AG04449 (cell line): Measurements from ENCODE around the gene ZNF653.

Source experiments
- CTCF ChIA-PET: fragments of 350-600 bp; formaldehyde crosslinking; extraction: SDS; loops from one replicate; lab custom pipeline; 2021; ENCODE audit warnings: antibody characterized with exemption; lab: Yijun Ruan, JAX
- POLR2A ChIA-PET: fragments of 400-600, 350-600 bp; formaldehyde crosslinking; extraction: SDS; loops from one replicate; lab custom pipeline; 2020; ENCODE audit warnings: antibody characterized with exemption, inconsistent platforms; lab: Yijun Ruan, JAX
- DNase-seq: peaks from one replicate; pipeline ENCODE4 v3.0.0-alpha.2; 2010; ENCODE audit warnings: low read depth, low spot score
- H3K4me3 ChIP-seq: 2 replicates; pipeline ENCODE4 v1.5.1; 2011; ENCODE audit warnings: low read depth, mild to moderate bottlenecking, control low read depth, low read length
- CTCF ChIP-seq: IDR thresholded peaks from one replicate; pipeline ENCODE4 v1.5.1; 2011; ENCODE audit warnings: mild to moderate bottlenecking, moderate library complexity, low read length, control low read depth, inconsistent platforms; ENCODE audit not compliant: insufficient read depth; ENCODE audit errors: missing control alignments

The ZNF653 gene

DNA sequence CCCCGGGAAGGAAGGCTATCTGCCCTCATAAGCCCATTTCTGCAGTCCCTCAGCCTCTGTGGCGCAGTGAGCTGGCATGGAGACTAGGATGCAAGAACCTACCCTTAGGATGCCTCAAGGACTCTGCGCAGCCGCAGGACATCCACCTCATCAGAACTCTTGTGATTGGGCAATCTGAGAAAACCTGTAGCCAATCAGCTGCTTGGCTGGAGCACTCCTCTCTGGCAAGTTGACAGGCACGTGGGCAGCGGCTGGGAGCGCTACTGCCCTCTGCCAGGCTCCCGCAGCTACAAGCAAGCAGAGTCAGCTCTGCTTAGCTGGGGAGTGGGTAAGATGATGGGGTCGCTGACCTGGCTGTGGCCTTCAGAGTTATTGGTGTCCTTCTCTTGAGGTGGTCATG, 24.8 kb upstream of the ZNF653 start:
- no peak overlapping the region for H3K4me3 ChIP-seq
- POLR2A ChIA-PET: no interaction called here
- no peak for DNase-seq
- CTCF ChIA-PET: interaction anchor here (0.9 to 1.0 kb wide), 2 partner anchors 9 to 28 kb away, joined by 3 to 4 read pairs; partner anchors contain the start of genes CNN1 and ELOF1
- TF ChIP-seq CTCF: peak; percentile 33

DNA sequence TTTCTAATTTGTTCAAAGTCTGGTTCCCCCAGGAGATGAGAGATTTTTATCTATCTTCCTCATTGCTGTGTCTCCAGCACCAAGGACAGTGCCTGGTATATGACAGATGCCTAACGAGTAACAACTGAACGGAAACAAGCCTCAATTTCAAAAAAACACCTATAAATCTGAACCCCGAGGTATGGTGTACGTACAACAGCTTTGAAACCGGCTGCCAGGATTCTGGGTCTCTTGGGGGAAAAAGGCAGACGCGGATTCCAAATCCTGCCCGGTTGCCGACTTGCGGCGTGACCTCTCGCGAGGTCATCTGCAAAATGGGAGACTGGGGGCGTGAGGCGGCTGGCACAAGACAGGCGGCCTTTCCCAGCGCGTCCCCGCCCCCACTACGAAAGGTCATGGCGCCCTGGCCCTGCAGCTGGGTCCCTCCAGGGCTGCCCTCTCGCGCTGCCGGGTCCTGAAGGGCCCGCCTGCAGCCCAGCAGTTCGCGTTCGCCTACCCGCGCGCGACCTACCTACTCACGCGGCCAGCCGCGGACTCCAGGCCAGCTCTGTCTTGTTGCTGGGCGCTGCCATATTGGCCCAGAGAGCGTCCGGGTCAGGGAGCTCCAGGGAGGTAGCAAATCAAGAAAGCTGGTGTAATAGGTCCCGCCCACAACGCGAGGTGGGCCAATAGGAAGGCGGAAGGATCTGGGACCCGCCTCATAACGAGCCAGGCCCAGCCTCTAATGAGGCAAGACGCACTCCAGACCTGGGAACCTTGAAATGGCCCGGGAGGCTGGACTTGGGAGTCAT, 23.1 kb upstream of the ZNF653 start, which contains the start of gene ECSIT:
Gene ECSIT (minus strand): TSS at position 584 of the 791 bp plus-strand sequence. CDS start 9,964 bp downstream, outside the sequence.
- TF ChIP-seq CTCF: no peak
- ChIA-PET POLR2A (interaction anchor here (1.2 kb wide), 1 partner anchor 10 kb away, joined by 3 read pairs; the partner anchor contains the start of gene CNN1), CTCF (interaction anchor here (1.4 to 2.1 kb wide), 4 partner anchors 9 to 46 kb away, joined by 5 to 8 read pairs (median 6); partner anchors contain the start of gene CNN1)
- H3K4me3 ChIP-seq: peak within 1 kb of the TSS; percentile 85
- DNase-seq: peak; percentile 90

DNA sequence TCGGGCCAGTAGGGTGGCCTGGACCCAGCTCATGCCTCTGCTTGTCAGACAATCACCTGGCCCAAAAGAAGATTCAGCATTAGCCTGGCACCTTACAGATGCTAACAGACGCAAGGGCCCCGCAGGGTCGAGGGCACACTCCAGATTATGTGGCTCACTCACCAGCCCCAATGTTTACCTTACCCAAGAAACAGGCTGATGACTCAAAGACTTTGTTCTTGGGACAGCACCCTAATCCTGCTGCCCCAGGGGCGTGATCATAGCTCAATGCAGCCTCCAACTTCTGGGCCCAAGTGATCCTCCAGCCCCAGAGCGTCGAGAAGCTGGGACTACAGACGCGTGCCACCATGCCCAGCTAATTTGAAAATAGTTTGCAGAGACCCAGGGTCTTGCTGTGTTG, 13.5 kb upstream of the ZNF653 start:
- ChIA-PET CTCF (interaction anchor here (1.4 kb wide), 1 partner anchor 10 kb away, joined by 6 read pairs; the partner anchor contains the start of gene ECSIT), POLR2A (interaction anchor here (0.7 kb wide), 1 partner anchor 142 kb away, joined by 3 read pairs; no protein-coding TSS in a partner anchor)

DNA sequence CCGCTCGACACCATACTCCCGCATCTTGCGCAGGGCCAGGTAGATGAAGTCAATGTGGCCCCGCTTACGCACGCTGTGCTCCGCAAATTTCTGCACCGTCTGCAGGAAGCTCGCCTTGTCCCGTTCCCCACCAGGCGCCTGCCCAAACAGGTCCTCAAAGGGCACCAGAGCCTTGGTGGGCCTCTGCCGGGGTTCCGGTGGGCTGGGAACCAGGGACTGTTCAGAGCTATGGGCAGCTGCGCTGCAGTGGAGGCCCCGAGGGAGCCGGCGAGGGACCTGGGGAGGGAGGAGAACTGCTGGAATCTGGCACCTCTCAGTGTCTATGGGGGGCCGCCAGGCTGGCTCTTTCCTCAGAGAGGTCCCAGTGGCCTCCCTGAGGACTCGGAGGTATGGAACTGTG, 8.3 kb upstream of the ZNF653 start:
- no peak overlapping the region for H3K4me3 ChIP-seq
- ChIA-PET CTCF (no interaction called here), POLR2A (no interaction called here)
- no peak for DNase-seq
- TF ChIP-seq CTCF: no peak

More for the DNA sequence above, 13.5 kb upstream of the ZNF653 start:
- no peak overlapping the region for H3K4me3 ChIP-seq
- DNase-seq: no peak
- no peak for TF ChIP-seq CTCF

DNA sequence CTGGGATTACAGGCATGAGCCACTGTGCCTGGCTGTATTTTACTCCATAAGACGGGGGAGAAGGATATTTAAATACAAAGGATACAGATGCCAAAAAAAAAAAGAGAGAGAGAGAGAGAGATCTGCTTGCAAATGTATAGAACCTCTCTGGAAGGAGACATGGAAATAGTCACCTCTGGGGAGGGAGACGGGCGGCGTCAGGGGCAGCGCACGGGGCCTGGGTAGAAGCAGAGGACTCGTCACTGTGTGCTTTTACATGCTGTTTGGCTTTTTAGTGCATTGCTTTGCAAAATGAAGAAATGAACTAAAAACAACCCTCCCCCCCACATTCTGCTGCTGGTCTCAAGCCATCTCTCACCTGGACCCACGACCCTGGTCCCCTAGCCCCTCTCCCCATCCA, 4.8 kb upstream of the ZNF653 start:
- TF ChIP-seq CTCF: no peak
- H3K4me3 ChIP-seq: no peak overlapping the region
- ChIA-PET CTCF (no interaction called here), POLR2A (no interaction called here)
- no peak for DNase-seq

- ChIA-PET POLR2A (no interaction called here), CTCF (no interaction called here)
- H3K4me3 ChIP-seq: no peak overlapping the region
- no peak for DNase-seq
- TF ChIP-seq CTCF: no peak
Measured at GRCh38 chr19:11507370-11508078, 1.9 kb upstream of the ZNF653 start.
